ENCODE measurements around the gene MLH3.
"Not testable (repeated sequence)": the region's sequence is repeated elsewhere in the genome, so short reads cannot be mapped to it uniquely, and the experiment has no call there.

Gene MLH3

DNA sequence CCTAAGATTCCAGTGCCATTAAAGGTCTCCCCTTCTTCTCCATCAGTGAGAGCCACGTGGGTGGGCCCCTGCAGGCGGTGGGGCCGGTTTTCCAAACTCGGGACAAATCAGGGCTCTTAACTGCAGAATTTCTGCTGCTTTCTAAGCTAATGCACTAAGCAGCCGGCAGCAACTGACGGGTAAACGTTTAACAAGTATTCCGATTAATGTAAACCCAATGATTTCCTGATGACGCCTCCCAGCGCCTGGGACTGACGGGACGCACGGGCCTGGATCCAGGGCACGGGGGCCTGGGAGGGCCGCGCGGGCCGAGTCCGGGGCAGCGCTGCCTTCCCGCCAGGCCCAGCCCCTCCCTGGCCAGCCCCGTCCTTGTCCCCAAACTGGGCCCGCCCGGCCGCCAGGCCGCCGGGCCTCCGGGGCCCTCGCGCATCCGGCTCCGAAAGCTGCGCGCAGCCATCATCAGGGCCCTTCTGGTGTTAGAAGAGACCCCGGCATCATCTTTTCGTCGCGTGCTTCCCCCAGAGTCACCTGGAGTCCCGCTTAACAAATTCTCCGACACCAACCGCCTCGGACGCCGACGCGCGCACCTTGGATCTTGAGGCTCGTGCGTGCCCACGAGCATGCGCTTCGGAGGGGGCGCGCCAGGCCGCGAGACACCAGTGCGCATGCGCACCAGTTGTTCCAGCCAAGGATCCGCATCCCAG lies at the start of gene MLH3:
TSS of gene MLH3 (minus strand) at position 616 of the 704 bp plus-strand sequence. CDS start 1,812 bp downstream, outside the sequence.
- peak; percentile 75 for DNase-seq (ENCODE audit: low spot score)

GRCh38 chr14:75098682-75099081 lies 47.4 kb upstream of the MLH3 start:
- no peak for DNase-seq (ENCODE audit: low spot score)

- no peak for DNase-seq (ENCODE audit: low spot score)
Measured at GRCh38 chr14:75098212-75098611, 46.9 kb upstream of the MLH3 start.

GRCh38 chr14:75096959-75097358 lies 45.7 kb upstream of the MLH3 start:
- no peak for DNase-seq (ENCODE audit: low spot score)

GRCh38 chr14:75095690-75096089 lies 44.4 kb upstream of the MLH3 start:
- DNase-seq (ENCODE audit: low spot score): no peak

- no peak for DNase-seq (ENCODE audit: low spot score)
Measured at GRCh38 chr14:75094896-75095295, 43.6 kb upstream of the MLH3 start.

- DNase-seq (ENCODE audit: low spot score): no peak
Measured at GRCh38 chr14:75092698-75093097, 41.4 kb upstream of the MLH3 start.

GRCh38 chr14:75091251-75091650 lies 40.0 kb upstream of the MLH3 start:
- no peak for DNase-seq (ENCODE audit: low spot score)

DNA sequence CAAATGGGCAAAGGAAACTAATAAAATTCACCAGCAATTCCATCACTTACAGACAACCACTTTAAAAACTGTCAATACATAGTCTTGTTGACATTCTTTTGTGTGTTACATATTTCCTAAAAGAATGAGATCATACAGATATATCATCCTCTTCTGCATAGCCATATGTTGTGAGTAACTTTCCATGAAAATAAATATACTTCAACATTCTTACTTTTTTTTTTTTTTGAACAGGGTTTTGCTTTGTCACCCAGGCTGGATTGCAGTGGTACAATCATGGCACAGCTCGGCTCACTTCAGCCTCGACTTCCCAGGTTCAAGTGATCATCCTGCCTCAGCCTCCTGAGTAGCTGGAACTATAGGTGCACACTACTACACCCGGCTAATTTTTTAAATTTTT lies 39.1 kb upstream of the MLH3 start:
- peak; percentile 40 for DNase-seq (ENCODE audit: low spot score)

DNA sequence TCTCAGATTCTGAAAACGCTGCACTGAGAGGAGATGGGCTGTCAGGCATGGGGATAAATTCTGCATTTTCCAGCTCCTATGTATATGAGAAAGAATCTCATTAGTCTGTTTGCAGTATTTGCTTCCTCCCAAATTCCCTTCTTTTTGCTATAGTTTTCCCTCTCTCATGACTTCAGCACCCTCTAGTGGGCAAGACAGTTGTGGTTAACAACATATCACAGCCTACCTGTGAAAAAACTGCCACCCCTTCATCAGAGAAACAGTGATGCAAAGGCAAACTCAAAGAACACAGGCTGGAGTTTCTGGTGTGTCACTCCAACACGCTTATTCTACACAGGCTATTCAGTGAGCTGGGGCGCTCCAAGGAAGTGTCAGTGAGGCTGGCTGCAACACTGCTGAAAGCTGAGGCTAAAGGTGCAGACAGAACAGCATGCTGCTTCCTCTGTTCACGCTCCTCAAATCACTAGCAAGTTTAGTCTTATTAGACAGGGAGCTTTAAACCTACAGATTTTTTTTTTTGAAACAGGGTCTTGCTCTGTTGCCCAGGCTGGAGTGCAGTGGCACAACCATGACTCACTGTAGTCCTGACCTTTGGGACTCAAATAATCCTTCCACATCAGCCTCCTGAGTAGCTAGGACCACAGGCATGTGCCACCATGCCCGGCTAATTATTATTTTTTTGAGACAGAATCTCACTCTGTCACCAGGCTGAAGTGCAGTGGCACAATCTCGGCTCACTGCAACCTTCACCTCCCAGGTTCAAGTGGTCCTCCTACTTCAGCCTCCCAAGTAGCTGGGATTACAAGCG lies 37.5 kb upstream of the MLH3 start:
- peak; percentile 64 for DNase-seq (ENCODE audit: low spot score)

- no peak for DNase-seq (ENCODE audit: low spot score)
Measured at GRCh38 chr14:75088153-75088552, 36.9 kb upstream of the MLH3 start.

DNA sequence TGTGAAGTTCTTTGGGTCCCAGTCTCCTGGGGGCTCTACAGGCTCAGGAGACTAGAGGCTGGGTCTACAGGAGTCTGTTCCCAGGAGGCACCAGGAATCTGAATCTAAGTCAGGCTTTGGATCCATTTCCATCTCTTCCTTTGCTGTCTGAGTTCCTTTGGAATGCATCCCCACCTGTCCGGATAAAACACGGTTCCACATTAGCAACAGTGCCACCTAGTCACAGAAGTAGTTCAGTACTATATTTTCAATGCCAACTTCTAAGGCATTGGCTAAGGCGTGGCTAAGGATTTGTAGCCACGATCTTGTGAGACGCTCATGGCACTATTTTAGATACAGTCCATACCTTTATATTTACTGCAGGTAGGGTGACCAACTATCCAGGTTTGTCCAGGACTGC lies 33.2 kb upstream of the MLH3 start:
- no peak for DNase-seq (ENCODE audit: low spot score)

DNA sequence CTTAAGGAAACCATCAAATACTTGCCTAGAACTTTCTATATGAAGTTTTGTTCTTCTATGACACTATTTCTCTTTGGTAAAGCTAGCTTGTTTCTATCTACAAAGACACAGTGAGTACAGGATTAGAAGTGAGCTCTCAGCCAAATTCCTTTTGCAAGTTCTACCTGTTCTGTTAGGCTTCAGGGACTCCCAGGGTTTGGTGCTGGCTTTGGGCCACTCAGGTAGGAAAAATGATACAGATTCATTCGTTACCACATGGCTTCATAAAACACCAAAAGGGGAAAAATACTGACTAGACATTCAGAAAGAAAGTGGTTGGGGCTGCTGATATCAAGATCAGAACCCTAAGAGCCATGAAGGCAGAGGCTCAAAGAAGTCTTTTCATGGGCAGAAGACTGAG lies 32.0 kb upstream of the MLH3 start:
- DNase-seq (ENCODE audit: low spot score): no peak

- no peak for DNase-seq (ENCODE audit: low spot score)
Measured at GRCh38 chr14:75081660-75082229, 30.5 kb upstream of the MLH3 start.

- no peak for DNase-seq (ENCODE audit: low spot score)
Measured at GRCh38 chr14:75079521-75079920, 28.3 kb upstream of the MLH3 start.

DNA sequence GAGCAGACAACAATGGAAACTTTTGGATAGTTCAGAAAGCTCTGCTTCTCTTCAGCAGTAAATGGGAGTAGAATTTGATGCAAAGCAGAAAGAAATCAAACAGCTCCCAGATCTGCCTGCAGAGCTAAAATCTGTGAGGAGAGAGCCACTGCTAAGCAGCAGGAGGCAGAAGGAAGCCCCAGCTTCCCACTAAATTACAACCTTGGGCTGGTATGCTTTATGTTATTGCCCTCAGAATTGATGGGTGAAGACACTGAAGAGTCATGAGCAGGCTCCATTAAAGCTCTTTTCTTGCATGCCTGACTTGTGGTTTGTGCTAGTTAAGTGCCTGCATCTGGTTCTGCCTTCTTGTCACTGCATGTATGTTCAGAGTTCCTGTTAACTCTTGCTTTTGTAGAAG lies 26.5 kb upstream of the MLH3 start:
- no peak for DNase-seq (ENCODE audit: low spot score)

GRCh38 chr14:75070383-75070782 lies 19.1 kb upstream of the MLH3 start:
- DNase-seq (ENCODE audit: low spot score): no peak

- no peak for DNase-seq (ENCODE audit: low spot score)
Measured at GRCh38 chr14:75069811-75070145, 18.5 kb upstream of the MLH3 start.

DNA sequence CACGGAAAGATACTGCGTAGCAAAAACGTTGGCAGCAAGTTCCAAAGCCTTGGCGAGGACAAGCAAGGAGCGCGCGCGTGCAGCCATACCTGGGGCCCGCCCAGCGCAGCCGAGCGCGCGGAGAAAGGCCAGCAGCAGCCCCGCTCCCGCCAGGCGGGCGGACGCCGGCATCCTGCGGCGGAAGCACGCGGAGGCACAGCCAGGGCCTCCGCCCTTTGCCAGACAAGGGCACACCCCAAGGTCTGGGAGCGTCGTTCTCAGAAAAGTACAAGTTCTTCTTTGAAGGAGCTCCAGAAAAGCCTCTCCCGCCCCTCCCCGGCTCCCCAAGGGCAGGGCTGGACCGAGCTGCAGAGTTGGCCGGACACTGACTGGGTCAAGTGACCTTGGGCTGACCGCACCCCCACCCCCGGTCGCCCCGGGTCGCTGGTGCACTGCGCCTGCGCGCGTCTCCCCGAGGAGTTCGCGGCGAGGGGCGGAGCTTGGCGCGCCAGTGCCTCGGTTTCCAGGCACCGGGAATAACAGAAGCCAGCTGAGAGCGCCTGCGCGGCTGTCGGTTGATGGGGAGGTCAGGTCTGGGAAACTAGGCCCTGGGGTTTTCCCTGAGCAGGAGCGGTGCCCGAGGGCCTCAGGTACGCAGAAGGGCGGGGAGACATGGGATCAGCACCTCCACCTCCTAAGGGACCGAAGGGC lies 18.0 kb upstream of the MLH3 start, which contains the start of gene ZC2HC1C:
TSS of gene ZC2HC1C (plus strand) at position 521 of the 690 bp plus-strand sequence. CDS start 933 bp downstream, outside the sequence.
- peak; percentile 77 for DNase-seq (ENCODE audit: low spot score)

DNA sequence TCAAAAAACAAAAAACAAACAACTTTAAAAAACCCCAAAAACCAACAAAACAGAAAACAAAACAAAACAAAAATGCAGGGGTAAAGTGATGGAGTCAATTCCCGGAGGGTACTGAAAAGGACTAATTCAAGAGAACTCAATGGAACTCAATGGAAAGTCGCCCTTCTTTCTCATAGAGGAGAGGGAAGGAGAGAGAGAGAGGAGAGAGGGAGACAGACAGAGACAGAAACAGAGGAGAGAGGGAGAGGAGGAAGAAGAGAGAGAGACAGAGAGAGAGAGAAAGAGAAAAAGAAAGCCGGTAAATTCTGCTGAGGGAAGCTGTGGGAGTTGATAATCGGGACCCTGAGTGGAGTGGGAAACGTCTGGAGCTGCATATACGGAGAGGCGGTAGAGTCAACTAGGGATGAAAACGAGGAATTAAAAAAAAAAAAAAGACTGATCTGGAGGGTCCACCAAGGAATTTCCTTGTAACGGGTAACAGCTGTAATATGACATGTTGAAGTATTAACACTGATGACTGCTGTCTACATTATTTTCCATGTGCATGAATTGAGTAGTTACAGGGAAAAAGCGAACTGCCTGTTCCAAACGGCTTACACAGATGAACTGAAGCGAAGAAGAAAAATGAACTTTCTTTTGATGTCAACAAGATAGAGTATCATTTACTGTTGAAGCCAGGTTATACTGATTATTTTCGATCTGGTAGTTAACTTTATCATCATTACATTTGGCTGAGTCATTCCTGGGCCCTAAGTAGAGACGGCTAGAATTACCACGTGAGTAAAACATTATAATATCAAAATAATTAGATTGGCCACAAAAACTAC lies 17.2 kb upstream of the MLH3 start:
- DNase-seq (ENCODE audit: low spot score): no peak

- not testable (repeated sequence) for DNase-seq (ENCODE audit: low spot score)
Measured at GRCh38 chr14:75067765-75068164, 16.5 kb upstream of the MLH3 start.

DNA sequence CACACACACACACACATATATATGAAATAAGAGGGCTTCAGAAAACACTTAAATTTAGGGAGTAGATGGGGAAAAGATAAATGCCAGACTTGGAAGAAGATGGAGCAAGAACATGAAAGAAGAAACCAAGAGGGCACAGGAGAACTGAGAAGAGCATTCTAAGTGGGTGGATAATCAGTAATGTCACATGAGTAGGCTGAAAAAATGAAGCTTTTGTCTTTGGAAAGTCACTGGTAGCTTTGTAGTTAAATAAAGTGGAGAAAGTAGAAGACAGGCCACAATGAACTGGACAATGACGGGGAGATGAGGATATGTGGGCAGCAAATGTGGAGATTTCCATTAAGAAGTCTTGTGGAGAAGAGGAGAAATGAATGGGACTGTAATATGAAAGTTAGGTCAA lies 15.9 kb upstream of the MLH3 start:
- no peak for DNase-seq (ENCODE audit: low spot score)

All from kidney capillary endothelial cell (primary cell).